Middle frontal gyrus (tissue), 1 donor: ENCODE data around the gene MAMDC2.
A peak's percentile ranks its signal among the peaks of the same experiment; 100 is the strongest.

Experiments
- DNase-seq: peaks from one replicate; pipeline ENCODE4 v3.0.0-alpha.2; 2015; ENCODE audit warnings: low spot score; ENCODE audit errors: extremely low spot score

The MAMDC2 gene

DNA sequence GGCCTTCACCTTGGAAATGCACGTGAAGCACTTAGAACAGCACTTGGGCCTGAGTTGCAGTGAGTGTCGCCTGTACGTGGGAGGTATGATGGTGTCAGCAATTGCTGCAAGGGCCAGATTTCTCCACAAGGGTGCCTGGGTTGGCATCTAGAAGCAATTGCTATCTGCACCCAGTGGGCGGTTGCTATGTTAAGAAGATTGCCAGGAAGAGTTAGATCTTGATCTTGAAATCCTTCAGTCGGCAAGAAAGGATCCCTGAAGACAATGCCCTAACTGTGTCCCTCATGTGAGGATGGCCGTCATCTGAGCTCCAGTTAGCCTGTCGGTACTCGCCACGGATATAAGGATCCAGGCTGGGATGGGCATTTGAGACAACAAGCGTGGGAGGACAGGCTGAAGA, 62.9 kb downstream of the MAMDC2 start:
- no peak for DNase-seq

DNA sequence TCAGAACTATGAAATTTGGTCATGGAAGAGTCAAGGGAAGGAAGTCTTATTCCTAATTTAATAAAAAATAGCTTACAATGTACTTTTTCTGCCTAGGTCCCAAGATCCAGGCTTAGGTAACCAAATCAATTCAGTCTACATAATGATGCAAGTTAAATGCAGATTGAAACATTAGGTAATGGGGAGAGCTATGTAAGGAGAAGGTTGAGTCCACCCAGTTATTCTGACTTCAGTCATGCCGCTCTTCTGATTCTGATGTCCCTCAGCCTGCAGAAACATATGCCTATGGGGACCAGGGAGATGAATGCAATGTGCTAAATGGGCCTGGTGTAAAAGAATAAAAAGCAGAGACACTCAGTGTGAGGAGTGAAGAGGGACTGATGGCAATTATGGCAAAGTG, 63.9 kb downstream of the MAMDC2 start:
- DNase-seq: no peak

DNA sequence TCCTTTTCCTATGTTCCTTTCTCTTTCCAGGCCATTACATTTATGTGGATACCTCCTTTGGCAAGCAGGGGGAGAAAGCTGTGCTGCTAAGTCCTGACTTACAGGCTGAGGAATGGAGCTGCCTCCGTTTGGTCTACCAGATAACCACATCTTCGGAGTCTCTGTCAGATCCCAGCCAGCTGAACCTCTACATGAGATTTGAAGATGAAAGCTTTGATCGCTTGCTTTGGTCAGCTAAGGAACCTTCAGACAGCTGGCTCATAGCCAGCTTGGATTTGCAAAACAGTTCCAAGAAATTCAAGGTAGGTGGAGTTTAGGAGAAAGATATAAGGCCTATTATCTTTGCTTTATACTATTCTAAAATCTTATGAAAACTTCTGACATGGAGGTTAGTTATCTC, 64.5 kb downstream of the MAMDC2 start:
- no peak for DNase-seq

DNA sequence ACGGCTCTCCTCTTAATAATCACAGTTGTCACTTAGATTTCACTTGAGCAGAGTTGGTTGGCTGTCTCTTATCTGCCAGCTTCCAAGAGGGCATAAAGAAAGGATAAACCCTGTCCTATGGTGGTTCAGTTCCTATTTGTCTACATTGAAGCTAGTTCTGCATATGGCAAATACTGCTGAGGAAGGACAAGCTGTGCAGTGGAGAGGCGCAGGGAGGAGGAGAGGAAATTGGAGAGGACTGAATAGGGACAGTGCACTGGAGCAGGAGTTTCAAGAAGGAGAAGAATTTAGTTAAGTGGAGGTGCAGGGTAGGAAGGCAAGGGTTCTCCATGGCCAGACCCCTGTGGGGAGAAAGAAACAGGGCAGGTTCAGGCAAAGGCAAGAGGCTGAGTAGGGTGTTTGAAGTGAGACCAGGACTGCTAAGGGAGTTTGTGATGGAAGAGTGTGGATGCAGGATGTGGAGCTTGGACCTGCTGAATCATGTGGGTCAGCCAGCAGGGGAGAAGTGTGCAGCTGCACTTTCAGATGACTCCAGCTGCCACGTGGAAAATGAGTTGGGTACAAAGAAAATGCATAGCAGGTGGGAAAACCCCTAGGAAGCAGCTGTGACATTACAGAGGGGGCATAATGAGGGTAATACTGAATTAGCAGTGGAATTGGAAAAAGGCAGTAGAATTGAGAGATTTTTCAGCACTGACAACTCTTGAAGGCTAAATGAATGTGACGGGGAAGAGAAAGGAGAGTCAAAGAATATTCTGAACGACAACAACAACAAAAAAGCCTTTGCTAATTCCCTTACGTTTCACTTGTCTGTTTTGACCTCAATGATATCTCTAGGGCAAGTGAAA, 66.8 kb downstream of the MAMDC2 start:
- no peak for DNase-seq

DNA sequence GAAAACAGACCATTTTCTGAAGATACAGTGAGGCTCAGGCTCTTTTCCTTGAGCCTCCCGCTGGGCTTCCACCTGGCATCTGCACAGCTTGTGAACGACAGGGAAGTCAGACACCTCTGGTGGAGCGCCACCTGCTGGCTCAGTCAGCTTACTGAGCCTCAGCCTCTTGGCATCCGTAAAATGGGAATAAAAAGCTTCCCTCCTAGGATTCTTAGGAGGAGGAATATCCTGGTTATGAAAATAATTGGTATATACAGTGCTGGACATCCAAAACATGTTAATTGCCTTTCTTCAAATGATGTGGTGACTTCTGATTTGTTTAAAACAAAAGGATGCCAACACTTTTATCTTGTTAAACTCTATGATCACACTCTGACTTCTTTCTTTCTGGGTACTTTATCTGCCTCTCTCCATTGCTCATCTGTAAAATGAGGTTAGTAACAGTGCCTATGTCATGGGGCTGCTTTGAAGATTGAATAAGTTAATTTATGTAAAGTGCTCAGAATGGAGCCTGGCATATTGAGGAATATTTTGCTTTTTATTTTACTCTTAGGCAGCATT, 67.5 kb downstream of the MAMDC2 start:
- peak; percentile 13 for DNase-seq

DNA sequence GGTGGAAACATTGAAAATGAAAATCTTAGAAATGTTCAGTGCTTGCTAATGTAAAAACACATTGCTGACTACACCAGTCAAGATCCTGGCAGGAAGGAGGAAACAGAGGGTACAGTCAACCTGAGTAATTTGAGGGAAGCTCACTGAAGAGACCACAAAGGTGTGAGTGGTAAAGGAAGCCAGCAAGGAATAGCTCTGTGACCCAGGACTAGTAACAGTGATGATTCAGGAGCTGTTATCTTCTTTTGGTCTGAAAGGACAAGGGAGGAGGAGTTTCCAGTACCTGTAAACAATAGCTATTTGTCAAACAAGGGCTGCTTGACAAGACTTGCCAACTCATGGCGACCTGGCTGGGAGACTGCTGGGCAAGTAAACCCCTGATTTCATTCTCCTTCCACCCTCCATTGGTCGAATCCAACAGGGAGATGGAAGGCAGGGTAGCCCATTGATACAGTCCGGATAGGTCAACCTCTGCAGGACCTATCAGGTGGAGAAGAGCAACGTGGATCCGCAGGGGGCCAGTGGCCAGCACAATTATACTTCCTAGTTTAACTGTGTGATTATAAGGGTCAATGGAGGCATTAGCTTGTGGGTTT, 68.1 kb downstream of the MAMDC2 start:
- DNase-seq: no peak

DNA sequence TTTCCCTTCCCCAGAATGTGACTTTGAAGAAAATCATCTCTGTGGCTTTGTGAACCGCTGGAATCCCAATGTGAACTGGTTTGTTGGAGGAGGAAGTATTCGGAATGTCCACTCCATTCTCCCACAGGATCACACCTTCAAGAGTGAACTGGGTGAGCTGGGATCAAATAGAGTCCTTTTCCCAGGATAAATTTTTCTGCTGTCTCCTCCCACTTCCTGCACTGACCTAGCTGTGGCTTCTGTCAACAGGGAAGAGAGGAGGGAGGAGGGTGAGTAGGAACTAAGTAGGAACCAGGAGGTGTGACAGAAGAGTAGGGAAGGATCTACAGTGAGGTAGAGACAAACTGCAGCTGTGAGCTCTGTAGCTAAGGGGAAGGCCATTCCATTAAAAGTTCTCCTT, 69.3 kb downstream of the MAMDC2 start:
- DNase-seq: no peak

DNA sequence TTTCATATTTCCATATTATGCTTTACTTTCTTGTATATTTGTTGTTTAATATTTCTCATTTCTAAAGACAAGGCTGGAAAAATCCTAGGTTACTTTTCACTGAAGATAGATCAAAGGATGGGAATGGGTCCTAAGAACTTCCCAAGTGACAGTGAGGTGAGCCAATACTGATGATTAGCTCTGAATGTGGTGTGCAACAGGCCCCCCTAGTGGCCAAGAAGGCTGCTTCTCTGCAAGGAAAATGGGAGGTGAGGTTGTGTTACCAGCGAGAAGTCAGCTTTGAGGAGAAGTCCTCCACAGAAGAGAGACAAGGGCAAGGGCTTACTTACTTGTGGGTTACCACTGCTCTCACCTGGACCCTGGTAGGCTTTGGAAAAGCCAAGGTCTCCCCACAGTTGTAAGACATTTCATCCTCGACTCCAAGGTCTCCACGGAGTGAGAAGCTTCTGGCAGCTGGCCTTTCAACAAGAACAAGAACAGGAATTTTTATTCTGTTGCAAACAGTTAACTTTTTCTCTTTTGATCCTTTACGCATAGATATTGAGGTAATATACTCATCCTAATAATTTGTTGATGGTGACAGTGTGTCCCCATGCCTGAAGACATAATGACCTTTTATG, 69.9 kb downstream of the MAMDC2 start:
- DNase-seq: no peak

DNA sequence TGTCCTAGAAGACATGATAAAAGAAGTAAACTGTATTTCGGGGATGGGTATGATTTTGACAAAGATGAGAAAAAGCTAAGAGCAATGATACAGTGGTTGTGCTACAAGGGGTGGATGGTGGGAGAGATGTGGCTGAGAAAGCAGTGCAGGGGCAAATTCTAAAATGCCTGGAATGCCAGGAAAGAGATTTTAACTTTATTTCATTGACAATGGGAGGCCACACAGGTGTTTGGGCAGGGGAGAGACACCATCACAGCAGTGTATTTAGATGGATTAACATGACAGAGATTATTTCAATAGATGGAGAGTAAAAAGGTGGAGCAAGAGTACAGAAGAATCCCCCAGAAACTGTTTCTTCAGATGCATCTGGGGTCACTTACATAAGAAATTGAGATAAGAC, 71.2 kb downstream of the MAMDC2 start:
- no peak for DNase-seq

DNA sequence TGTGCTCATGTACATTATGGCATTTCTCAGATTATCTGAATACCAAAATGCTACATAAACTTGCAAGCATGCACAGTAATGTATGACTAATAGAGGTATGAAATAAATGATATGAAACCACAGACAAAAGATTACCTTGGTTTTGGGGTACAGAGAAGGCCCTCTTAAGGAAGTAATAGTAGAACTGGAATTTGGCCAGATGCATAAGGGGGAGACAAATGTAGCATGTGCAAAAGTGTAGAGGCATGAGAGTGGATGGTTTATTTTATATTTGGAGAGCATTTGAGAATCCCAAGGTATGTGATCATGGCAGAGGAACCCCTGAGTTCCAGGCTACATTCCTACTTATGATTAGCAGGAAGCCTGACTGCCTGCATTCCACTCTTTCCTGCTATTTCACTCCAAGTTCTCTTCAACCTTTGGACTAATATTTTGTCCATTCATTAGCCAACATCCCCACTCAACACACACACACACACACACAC, 74.2 kb downstream of the MAMDC2 start:
- DNase-seq: no peak

DNA sequence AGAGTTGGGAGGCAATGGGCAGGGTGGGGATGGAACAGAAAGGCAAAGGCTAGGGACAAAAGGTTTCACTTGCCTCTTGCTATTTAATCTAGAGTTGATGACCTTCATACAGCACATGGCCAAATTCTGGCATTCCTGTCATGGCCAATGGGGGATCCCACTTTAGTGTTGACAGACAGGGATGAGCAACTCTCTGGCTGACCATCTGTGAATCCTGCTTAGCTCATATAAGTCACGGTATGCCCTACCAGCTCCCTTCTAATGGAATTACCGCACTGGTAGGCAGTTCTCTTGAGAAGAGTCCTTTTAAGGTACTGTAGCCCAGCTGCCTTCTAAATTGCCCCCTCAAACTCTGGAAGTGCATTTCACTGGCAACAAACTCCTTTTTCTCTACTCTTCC, 76.1 kb downstream of the MAMDC2 start:
- DNase-seq: no peak

DNA sequence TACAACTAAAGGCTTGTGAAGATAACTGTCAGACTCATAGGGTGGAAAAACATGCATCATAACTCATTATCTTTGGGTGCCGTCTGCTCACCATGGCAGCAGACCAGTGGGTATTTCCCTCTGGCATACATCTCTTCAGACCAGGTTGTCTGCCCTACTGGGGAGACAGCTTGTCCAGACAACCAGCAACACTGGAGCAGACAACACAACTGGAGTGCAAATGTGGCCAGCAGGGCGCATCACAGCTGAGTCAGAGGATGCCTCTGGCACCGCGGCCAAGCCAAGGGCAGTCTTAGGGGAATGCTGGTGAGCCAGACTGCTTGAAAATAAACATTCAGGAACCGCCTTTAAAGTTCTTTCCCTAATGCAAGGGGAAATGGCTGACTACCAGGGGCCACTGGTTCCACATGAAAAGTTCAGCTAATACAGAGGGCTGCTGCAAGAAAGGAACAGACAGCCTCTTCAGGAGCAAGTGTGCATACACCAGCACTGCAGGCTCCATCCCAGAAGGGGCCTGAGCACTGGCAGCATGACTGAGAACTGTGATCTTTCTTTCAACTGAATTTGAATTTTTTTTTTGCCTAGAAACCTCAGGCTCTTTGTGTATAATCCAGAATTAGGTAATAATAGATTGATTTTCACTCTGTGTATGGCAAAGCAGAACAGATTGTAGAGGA, 77.3 kb downstream of the MAMDC2 start:
- no peak for DNase-seq

DNA sequence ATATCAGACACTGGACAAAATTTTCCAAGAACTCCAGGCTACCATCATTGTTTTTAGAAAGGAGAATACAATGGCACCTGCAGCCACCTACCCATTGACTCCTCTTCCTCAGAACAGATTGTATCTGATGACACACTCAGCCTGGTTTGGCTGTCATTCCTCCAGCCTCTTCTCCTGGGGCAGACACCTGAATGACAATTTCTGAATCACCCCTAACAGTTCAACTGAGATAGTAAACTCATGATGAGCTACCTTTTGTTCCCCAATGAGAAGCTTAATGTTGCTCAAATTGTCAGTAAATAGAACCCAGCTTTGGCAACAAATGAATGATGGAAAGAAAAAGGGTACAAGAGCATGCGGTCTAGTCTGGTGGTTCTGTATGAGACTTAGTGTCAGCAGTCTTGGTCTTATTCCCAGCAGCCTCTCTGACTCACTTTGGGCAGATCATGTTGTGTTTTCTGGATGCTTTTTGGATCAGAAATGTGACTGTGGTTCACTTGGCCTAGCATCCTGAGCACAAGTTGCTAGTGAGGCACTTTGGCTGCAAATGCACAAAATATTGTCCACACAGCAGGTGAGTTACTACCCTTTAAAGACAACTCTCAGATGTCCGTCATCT, 78.3 kb downstream of the MAMDC2 start:
- no peak for DNase-seq

DNA sequence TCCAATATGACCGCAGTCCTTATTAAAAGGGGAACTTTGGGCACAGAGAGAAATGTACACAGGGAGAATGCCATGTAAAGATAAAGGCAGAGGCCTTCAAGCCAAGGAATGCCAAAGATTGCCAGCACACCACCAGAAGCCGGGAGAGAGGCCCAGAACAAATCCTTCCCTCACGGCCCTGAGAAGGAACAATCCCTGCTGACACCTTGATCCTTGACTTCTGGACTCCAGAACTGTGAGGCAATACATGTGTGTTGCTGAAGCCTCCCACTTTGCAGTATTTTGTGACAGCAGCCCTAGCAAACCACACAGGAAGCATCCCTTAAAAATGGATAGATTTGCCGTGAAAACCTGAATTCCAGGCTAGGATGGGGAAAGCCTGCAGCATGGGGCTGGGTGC, 80.0 kb downstream of the MAMDC2 start:
- no peak for DNase-seq

DNA sequence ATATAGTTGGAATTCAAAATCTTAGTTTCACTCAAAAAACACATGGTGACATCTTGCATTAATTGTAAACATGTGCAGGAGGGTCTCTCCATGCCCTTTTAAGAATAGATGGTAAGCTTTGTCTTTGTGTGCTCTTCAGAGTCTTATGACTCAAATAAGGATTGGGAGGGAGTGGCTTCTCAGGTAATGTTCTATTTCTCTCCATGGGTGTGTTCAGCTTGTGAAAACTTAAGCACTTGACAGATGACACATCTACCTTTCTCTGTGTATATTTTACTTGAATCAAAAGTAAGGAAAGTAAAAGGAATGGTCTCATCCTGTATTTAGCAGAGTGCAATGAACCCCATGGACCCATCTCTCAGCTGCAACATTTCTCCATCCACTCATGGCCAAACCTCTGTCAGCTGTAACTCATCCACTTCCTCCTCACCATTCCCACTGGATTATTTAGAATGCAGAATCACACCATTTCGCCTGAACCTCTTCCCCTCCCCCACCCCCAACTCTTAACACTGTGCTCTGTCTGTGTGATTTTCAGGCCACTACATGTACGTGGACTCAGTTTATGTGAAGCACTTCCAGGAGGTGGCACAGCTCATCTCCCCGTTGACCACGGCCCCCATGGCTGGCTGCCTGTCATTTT, 82.1 kb downstream of the MAMDC2 start:
- no peak for DNase-seq

DNA sequence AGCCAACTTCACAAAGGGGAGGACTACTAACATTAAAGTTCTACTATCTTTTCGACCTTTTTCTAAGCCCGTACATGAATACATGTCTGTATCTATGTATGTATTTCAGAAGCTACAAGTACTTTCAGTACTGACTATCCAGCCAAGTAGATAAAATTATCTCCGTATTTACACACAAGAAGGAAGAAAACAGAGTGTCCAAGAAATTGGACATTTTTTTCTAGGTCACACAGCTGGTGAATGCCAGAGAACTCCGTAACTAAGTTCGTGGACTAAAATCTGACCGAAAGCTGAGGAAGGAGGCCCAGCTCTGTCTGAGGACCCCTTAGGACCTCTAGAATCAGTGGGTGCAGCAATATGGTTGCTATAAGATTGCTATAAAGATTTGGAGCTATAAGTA, 83.4 kb downstream of the MAMDC2 start:
- DNase-seq: no peak

DNA sequence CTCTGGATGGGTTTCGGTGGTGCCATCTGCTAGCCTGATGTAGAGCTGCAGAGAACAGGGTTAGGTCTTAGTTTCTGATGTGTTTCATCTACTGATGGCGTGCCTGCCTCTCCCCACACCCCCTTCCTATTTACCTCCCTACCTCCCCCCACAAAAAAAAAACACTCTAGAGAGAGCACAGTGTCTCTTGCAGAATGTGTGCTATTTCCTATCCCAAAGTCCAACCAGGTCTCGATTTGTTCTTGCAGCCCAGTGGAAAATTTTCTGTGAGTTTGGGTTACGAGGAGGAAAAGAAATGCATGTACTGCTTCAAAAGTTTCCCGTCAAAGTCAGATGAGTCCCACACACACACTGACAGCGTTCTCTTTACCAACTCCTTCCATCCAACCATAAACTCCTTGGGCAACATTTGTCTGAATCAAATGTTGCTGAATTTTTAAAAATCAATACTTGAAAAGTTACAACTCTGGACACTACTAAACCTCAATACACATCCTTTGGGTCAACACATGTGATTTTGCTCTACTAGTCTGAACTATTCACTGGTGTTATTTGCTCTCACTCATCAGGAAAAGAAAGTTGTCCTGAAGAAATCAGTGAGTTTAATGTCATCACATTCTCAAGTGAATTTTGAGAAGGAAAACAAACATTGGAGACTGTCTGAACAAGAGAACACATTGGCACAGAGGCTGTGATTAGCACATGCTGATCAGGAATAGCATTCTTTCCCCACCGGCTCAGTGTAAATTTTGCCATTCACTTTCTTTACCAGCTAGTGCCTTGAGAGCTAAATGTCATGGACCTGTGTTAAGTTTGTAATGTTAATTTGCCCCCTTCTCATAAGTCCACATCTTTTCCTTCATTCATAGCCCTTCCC, 84.1 kb downstream of the MAMDC2 start:
- no peak for DNase-seq

DNA sequence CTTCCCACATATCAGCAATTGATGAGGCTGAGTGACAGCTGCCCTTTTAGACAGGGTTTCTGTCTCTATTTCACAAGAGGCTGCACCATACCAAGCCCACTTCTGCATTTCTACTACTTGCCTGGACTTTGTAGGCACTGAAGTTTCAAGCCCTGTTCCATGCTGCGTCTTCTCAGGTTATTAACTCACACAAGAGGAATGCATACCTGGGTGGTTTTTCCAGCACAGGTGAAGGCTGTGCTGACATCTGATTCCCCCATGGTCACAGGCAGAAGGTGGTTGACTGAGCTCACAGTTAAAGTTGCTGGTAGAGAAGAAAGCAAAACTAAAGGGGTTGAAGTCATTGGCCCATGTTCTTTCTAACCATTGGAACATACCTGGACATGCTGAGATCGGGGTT, 86.6 kb downstream of the MAMDC2 start:
- no peak for DNase-seq

DNA sequence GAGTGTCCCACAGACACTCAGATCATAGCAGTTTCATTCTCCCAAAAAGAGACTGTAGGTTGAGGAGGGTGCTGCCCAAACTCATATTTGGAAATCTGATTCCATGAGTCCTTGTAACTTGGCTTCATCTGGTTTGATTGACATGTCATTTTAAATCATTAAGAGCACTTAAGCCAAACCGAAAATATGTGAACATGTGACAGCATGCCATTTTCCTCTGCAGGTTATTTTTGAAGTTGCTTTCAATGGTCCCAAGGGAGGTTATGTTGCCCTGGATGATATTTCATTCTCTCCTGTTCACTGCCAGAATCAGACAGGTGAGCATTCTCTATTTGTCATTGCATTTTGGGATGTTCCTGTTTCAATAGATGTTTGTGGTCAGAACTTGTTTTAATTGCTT, 87.6 kb downstream of the MAMDC2 start:
- DNase-seq: no peak
